Transverse colon (tissue), 4 donors: ENCODE measurements around the gene LIMK2.
"Not testable (repeated sequence)": the region's sequence is repeated elsewhere in the genome, so short reads cannot be mapped to it uniquely, and the experiment has no call there.

Source experiments
- CTCF ChIP-seq, 5 experiments: fragments of 200-600 bp in 3 of 5; fragments of 450-650 bp in 2 of 5; sonication (generic) in 3 of 5; IDR thresholded peaks; 1 replicate in 2 of 5; 2 replicates in 3 of 5; pipeline ENCODE4 v1.5.1; 2016 to 2017; ENCODE audit warnings: antibody characterized with exemption in 5 of 5, inconsistent platforms in 3 of 5, mild to moderate bottlenecking in 2 of 5, moderate library complexity in 1 of 5
- POLR2A ChIP-seq: fragments of 450-650 bp; IDR thresholded peaks from one replicate; pipeline ENCODE4 v1.6.1; 2016; ENCODE audit warnings: antibody characterized with exemption, mild to moderate bottlenecking, moderate library complexity
- POLR2AphosphoS5 ChIP-seq, 3 donors: sonication (generic); formaldehyde crosslinking; IDR thresholded peaks; one replicate each; pipeline ENCODE4 v1.6.1; 2016; ENCODE audit warnings: antibody characterized with exemption in 3 of 3

GRCh38 chr22:31314220-31314619, 102.1 kb downstream of the LIMK2 start:
- TF ChIP-seq CTCF (IDR thresholded peaks at IDR 0.05); POLR2AphosphoS5 (IDR thresholded peaks at IDR 0.05); POLR2A: not testable (repeated sequence)
